ENCODE data around the gene LMF2. TPM values are rescaled to one million over a fixed set of nuclear protein-coding genes. Genes with fewer than 3 reads are reported as not detected.

Gene LMF2
- total RNA-seq, 2 experiments from 2014 or later: 49.2 to 50.7 TPM

DNA sequence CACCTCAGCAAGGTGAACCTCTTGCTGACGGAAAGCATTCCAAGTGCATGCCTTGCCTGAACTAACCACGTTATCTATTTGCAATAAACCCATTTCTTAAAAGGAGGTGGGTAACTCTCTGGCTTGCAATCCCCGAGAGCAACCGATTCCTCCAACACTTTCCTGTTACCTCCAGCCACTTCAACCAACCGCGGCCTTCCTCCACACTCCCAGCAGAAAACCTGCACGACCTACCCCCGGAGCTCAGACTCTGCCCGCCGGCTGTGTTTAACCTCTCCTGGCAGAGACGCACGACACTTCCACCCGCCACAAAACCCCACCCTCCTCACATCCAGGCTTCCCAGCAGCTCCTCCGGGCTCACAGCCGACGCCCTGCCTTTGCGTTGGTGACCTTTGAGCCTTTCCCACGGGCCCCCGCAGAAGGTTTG, 17.2 kb upstream of the LMF2 start:
- H3K4me2 ChIP-seq (ENCODE audit: low read length): peak overlapping the region; percentile 93
- ChIA-PET POLR2A (interaction anchor here (0.6 to 3.3 kb wide), 7 partner anchors 9 to 127 kb away, joined by 3 to 33 read pairs (median 4); partner anchors contain the start of genes LMF2 and NCAPH2), CTCF (ENCODE audit: unreplicated experiment) (interaction anchor here (1.0 to 1.6 kb wide), 2 partner anchors 54 to 272 kb away, joined by 3 to 6 read pairs; no protein-coding TSS in a partner anchor)
- peaks cover 54% of the 10 kb centered on the region for H3K36me3 ChIP-seq (ENCODE audit: insufficient read depth, low read length)
- H3K9me2 ChIP-seq (ENCODE audit: insufficient read depth, low read length): no peaks in the 10 kb centered on the region
- intact Hi-C loops (cut with micrococcal nuclease; ENCODE audit: unreplicated experiment): loop anchor here (1.0 to 5.0 kb wide), 3 partner anchors 16 to 282 kb away; partner anchors contain the start of gene NCAPH2
- H3K79me2 ChIP-seq (ENCODE audit: insufficient read depth, low read depth, low read length): peaks cover 4% of the 10 kb centered on the region; the same call in 1 of the 2 replicates
- H3K4me1 ChIP-seq (ENCODE audit: insufficient read depth, low read length, poor library complexity, severe bottlenecking): peaks cover 18% of the 10 kb centered on the region
- BruUV-seq (replicated peaks): no TSS peak
- no peak overlapping the region for H2AFZ ChIP-seq (ENCODE audit: low read length)
- no peak for TF ChIP-seq EZH2phosphoT487 (IDR thresholded peaks at IDR 0.05; ENCODE audit: borderline replicate concordance, low read depth, low read length)
- TF ChIP-seq CTCF (conservative IDR thresholded peaks at IDR 0.05; ENCODE audit: low read length): no peak
- peak; percentile 27 for DNase-seq (ENCODE audit: low spot score)
- H4K20me1 ChIP-seq (ENCODE audit: insufficient read depth, low read length): no peaks in the 10 kb centered on the region
- peak overlapping the region; percentile 92 for H3K27ac ChIP-seq (ENCODE audit: low read depth, low read length, poor library complexity, severe bottlenecking)
- peak overlapping the region; percentile 77 for H3K4me3 ChIP-seq (ENCODE audit: low read depth, low read length, poor library complexity, severe bottlenecking)
- no peaks in the 10 kb centered on the region for H3K9me3 ChIP-seq (ENCODE audit: low read length)

- no peak for DNase-seq (ENCODE audit: low spot score)
- H3K9me3 ChIP-seq (ENCODE audit: low read length): no peaks in the 10 kb centered on the region
- CTCF ChIA-PET (ENCODE audit: unreplicated experiment): no interaction called here
- H3K79me2 ChIP-seq (ENCODE audit: insufficient read depth, low read depth, low read length): peaks cover 4% of the 10 kb centered on the region; the same call in 1 of the 2 replicates
- no peak for TF ChIP-seq CTCF (conservative IDR thresholded peaks at IDR 0.05; ENCODE audit: low read length)
- no peak for TF ChIP-seq EZH2phosphoT487 (IDR thresholded peaks at IDR 0.05; ENCODE audit: borderline replicate concordance, low read depth, low read length)
- POLR2A ChIA-PET: interaction anchor here (1.3 to 3.3 kb wide), 2 partner anchors 9 to 15 kb away, joined by 3 to 33 read pairs; partner anchors contain the start of genes LMF2 and NCAPH2
- no peaks in the 10 kb centered on the region for H3K9me2 ChIP-seq (ENCODE audit: insufficient read depth, low read length)
- intact Hi-C loops (cut with micrococcal nuclease; ENCODE audit: unreplicated experiment): loop anchor here (2.0 kb wide), 1 partner anchor 55 kb away; no protein-coding TSS in a partner anchor
- peak overlapping the region; percentile 92 for H3K27ac ChIP-seq (ENCODE audit: low read depth, low read length, poor library complexity, severe bottlenecking)
- no TSS peak for BruUV-seq (replicated peaks)
- peaks cover 60% of the 10 kb centered on the region for H3K36me3 ChIP-seq (ENCODE audit: insufficient read depth, low read length)
- no peak overlapping the region for H2AFZ ChIP-seq (ENCODE audit: low read length)
- H4K20me1 ChIP-seq (ENCODE audit: insufficient read depth, low read length): no peaks in the 10 kb centered on the region
- peaks cover 16% of the 10 kb centered on the region for H3K4me1 ChIP-seq (ENCODE audit: insufficient read depth, low read length, poor library complexity, severe bottlenecking)
- peak overlapping the region; percentile 77 for H3K4me3 ChIP-seq (ENCODE audit: low read depth, low read length, poor library complexity, severe bottlenecking)
- H3K4me2 ChIP-seq (ENCODE audit: low read length): peak overlapping the region; percentile 93
Observed at GRCh38 chr22:50523806-50524675, 16.5 kb upstream of the LMF2 start.

Measured in OCI-LY7 (cell line).